ENCODE data around the gene WBP1. TPM values are rescaled to one million over a fixed set of nuclear protein-coding genes. Genes with fewer than 3 reads are reported as not detected.
A peak's percentile ranks its signal among the peaks of the same experiment; 100 is the strongest.

Gene WBP1
- total RNA-seq, 1 experiment from 2014 or later: 66.0 TPM

DNA sequence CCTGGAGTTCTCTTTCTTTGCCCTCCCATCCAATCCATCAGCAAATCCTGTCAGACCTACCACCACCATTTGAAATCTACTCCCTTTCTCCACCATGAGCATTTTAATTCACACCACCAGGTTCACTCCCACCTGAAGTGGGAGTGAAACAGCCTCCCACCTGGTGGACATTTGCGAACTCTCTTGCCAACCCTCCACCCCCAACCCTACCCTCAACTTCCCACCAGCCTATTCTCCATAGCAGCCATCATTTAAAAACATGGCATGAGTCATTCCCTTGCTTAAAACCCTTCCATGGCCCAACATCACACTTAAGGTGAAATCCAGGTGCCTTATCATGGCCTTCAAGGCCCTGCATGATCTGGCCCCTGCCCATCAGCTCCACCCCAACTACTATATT lies 20.0 kb upstream of the WBP1 start:
- no peaks in the 10 kb centered on the region for H3K9me3 Mint-ChIP-seq
- peaks cover 3% of the 10 kb centered on the region for H3K27me3 Mint-ChIP-seq (ENCODE audit: low read depth)
- H3K27ac Mint-ChIP-seq: peak overlapping the region; percentile 69
- H3K36me3 Mint-ChIP-seq: peaks cover 16% of the 10 kb centered on the region; the same call in 1 of the 2 replicates
- TF ChIP-seq MYBL2 (CRISPR knock-in tag; IDR thresholded peaks at IDR 0.05) (no peak), GRHL2 (CRISPR knock-in tag; IDR thresholded peaks at IDR 0.05; ENCODE audit: insufficient replicate concordance, severe bottlenecking) (no peak), NR1H2 (CRISPR knock-in tag; IDR thresholded peaks at IDR 0.05) (no peak), ZNF121 (CRISPR knock-in tag; IDR thresholded peaks at IDR 0.05) (no peak)
- TF ChIP-seq, protein P1, sequence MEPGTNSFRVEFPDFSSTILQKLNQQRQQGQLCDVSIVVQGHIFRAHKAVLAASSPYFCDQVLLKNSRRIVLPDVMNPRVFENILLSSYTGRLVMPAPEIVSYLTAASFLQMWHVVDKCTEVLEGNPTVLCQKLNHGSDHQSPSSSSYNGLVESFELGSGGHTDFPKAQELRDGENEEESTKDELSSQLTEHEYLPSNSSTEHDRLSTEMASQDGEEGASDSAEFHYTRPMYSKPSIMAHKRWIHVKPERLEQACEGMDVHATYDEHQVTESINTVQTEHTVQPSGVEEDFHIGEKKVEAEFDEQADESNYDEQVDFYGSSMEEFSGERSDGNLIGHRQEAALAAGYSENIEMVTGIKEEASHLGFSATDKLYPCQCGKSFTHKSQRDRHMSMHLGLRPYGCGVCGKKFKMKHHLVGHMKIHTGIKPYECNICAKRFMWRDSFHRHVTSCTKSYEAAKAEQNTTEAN (CRISPR knock-in tag; IDR thresholded peaks at IDR 0.05): no peak
- TF ChIP-seq, protein P2, sequence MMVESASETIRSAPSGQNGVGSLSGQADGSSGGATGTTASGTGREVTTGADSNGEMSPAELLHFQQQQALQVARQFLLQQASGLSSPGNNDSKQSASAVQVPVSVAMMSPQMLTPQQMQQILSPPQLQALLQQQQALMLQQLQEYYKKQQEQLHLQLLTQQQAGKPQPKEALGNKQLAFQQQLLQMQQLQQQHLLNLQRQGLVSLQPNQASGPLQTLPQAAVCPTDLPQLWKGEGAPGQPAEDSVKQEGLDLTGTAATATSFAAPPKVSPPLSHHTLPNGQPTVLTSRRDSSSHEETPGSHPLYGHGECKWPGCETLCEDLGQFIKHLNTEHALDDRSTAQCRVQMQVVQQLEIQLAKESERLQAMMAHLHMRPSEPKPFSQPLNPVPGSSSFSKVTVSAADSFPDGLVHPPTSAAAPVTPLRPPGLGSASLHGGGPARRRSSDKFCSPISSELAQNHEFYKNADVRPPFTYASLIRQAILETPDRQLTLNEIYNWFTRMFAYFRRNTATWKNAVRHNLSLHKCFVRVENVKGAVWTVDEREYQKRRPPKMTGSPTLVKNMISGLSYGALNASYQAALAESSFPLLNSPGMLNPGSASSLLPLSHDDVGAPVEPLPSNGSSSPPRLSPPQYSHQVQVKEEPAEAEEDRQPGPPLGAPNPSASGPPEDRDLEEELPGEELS (CRISPR knock-in tag; IDR thresholded peaks at IDR 0.05): no peak
- H3K4me3 Mint-ChIP-seq: peak overlapping the region; percentile 99; the same call in 1 of the 2 replicates
- peaks cover 34% of the 10 kb centered on the region for H3K4me1 Mint-ChIP-seq
- POLR2A ChIA-PET: no interaction called here
- DNase-seq (ENCODE audit: low spot score) (no peak), ATAC-seq (no peak)
- CTCF ChIA-PET: interaction anchor here (0.8 kb wide), 1 partner anchor 29 kb away, joined by 3 read pairs; no protein-coding TSS in a partner anchor

DNA sequence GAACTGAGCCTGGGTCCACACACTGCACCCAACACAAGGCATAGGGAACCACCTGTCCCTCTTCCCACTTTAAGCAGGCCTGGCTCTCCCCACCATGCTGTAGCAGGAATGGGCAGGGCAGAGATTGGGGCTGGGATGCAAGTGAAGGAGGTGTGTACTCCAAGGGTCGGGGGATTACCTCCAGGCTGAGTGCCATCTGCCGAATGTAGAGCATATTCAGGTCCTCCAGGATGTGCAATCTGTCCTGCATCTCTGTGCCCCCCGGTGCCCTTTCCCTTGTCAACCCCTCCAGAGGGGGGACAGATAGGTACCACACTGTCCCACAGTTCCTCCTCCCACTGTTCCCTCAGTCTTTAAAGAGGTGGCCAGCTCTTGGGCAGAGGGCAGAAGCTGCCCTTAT lies 18.9 kb upstream of the WBP1 start:
- POLR2A ChIA-PET: interaction anchor here (1.2 to 2.5 kb wide), 5 partner anchors 15 to 64 kb away, joined by 3 to 29 read pairs (median 7); partner anchors contain the start of genes C2orf81, INO80B, WBP1 and WDR54
- ATAC-seq (no peak), DNase-seq (ENCODE audit: low spot score) (no peak)
- Mint-ChIP-seq H3K4me1 (peaks cover 37% of the 10 kb centered on the region), H3K27me3 (ENCODE audit: low read depth) (peaks cover 3% of the 10 kb centered on the region), H3K9me3 (no peaks in the 10 kb centered on the region), H3K36me3 (peaks cover 11% of the 10 kb centered on the region; the same call in 1 of the 2 replicates), H3K4me3 (peak overlapping the region; percentile 99), H3K27ac (peak overlapping the region; percentile 46; the same call in 1 of the 2 replicates)
- CTCF ChIA-PET: interaction anchor here (1.4 to 2.3 kb wide), 5 partner anchors 13 to 48 kb away, joined by 6 to 19 read pairs (median 9); partner anchors contain the start of genes C2orf81, WBP1 and WDR54
- TF ChIP-seq, protein P3, sequence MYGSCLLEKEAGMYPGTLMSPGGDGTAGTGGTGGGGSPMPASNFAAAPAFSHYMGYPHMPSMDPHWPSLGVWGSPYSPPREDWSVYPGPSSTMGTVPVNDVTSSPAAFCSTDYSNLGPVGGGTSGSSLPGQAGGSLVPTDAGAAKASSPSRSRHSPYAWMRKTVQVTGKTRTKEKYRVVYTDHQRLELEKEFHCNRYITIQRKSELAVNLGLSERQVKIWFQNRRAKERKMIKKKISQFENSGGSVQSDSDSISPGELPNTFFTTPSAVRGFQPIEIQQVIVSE (CRISPR knock-in tag; IDR thresholded peaks at IDR 0.05; ENCODE audit: borderline replicate concordance): no peak
- no peak for TF ChIP-seq ZNF671 (CRISPR knock-in tag; IDR thresholded peaks at IDR 0.05)
- TF ChIP-seq ZNF416 (CRISPR knock-in tag; IDR thresholded peaks at IDR 0.05): no peak
- TF ChIP-seq GRHL2 (CRISPR knock-in tag; IDR thresholded peaks at IDR 0.05; ENCODE audit: insufficient replicate concordance, severe bottlenecking): no peak
- no peak for TF ChIP-seq TCF7 (CRISPR knock-in tag; IDR thresholded peaks at IDR 0.05; ENCODE audit: low read depth)
- no peak for TF ChIP-seq OVOL2 (CRISPR knock-in tag; IDR thresholded peaks at IDR 0.05; ENCODE audit: borderline replicate concordance)
- TF ChIP-seq GTF2I (CRISPR knock-in tag; conservative IDR thresholded peaks at IDR 0.05): no peak
- TF ChIP-seq RORB (CRISPR knock-in tag; IDR thresholded peaks at IDR 0.05): no peak
- no peak for TF ChIP-seq NFATC4 (CRISPR knock-in tag; IDR thresholded peaks at IDR 0.05)
- TF ChIP-seq NR2C2 (CRISPR knock-in tag; IDR thresholded peaks at IDR 0.05): no peak
- TF ChIP-seq NFYB (CRISPR knock-in tag; conservative IDR thresholded peaks at IDR 0.05; ENCODE audit: low read depth): no peak
- TF ChIP-seq, protein P4, sequence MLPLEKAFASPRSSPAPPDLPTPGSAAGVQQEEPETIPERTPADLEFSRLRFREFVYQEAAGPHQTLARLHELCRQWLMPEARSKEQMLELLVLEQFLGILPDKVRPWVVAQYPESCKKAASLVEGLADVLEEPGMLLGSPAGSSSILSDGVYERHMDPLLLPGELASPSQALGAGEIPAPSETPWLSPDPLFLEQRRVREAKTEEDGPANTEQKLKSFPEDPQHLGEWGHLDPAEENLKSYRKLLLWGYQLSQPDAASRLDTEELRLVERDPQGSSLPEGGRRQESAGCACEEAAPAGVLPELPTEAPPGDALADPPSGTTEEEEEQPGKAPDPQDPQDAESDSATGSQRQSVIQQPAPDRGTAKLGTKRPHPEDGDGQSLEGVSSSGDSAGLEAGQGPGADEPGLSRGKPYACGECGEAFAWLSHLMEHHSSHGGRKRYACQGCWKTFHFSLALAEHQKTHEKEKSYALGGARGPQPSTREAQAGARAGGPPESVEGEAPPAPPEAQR (CRISPR knock-in tag; IDR thresholded peaks at IDR 0.05): no peak
- TF ChIP-seq, protein P5, sequence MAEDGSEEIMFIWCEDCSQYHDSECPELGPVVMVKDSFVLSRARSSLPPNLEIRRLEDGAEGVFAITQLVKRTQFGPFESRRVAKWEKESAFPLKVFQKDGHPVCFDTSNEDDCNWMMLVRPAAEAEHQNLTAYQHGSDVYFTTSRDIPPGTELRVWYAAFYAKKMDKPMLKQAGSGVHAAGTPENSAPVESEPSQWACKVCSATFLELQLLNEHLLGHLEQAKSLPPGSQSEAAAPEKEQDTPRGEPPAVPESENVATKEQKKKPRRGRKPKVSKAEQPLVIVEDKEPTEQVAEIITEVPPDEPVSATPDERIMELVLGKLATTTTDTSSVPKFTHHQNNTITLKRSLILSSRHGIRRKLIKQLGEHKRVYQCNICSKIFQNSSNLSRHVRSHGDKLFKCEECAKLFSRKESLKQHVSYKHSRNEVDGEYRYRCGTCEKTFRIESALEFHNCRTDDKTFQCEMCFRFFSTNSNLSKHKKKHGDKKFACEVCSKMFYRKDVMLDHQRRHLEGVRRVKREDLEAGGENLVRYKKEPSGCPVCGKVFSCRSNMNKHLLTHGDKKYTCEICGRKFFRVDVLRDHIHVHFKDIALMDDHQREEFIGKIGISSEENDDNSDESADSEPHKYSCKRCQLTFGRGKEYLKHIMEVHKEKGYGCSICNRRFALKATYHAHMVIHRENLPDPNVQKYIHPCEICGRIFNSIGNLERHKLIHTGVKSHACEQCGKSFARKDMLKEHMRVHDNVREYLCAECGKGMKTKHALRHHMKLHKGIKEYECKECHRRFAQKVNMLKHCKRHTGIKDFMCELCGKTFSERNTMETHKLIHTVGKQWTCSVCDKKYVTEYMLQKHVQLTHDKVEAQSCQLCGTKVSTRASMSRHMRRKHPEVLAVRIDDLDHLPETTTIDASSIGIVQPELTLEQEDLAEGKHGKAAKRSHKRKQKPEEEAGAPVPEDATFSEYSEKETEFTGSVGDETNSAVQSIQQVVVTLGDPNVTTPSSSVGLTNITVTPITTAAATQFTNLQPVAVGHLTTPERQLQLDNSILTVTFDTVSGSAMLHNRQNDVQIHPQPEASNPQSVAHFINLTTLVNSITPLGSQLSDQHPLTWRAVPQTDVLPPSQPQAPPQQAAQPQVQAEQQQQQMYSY (CRISPR knock-in tag; IDR thresholded peaks at IDR 0.05): no peak
- TF ChIP-seq, protein P6, sequence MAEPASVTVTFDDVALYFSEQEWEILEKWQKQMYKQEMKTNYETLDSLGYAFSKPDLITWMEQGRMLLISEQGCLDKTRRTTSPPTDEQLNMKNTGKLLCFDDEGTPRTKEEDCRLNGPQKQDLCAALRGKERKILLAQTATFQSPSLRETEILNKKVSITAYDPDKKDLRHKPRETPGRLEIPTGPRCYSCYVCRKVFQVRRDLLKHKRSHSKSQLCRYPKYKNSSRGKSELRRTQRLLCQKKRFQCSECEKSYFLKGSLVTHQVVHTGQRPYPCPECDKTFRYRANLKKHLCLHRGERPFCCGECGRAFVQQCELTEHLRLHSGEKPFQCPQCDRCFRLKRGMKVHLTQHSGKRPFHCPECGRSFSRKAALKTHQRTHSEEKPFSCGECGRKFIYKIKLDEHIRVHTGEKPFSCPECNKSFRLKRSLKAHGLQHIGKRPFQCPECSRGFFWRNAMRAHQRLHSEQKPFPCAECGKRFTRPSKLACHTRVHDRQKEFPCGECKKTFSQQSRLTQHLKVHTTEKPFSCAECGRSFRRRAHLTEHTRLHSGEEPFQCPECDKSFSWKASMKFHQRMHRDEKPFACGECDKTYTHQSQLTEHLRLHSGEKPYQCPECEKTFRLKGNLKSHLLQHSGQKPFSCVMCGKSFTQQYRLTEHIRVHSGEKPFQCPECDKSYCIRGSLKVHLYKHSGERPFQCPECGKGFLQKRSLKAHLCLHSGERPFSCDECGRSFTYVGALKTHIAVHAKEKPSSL (CRISPR knock-in tag; conservative IDR thresholded peaks at IDR 0.05): no peak
- TF ChIP-seq, protein P7, sequence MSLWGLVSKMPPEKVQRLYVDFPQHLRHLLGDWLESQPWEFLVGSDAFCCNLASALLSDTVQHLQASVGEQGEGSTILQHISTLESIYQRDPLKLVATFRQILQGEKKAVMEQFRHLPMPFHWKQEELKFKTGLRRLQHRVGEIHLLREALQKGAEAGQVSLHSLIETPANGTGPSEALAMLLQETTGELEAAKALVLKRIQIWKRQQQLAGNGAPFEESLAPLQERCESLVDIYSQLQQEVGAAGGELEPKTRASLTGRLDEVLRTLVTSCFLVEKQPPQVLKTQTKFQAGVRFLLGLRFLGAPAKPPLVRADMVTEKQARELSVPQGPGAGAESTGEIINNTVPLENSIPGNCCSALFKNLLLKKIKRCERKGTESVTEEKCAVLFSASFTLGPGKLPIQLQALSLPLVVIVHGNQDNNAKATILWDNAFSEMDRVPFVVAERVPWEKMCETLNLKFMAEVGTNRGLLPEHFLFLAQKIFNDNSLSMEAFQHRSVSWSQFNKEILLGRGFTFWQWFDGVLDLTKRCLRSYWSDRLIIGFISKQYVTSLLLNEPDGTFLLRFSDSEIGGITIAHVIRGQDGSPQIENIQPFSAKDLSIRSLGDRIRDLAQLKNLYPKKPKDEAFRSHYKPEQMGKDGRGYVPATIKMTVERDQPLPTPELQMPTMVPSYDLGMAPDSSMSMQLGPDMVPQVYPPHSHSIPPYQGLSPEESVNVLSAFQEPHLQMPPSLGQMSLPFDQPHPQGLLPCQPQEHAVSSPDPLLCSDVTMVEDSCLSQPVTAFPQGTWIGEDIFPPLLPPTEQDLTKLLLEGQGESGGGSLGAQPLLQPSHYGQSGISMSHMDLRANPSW (CRISPR knock-in tag; conservative IDR thresholded peaks at IDR 0.05; ENCODE audit: low read depth): no peak
- TF ChIP-seq JAZF1 (CRISPR knock-in tag; IDR thresholded peaks at IDR 0.05): no peak
